HCT116 (cell line): ENCODE results near the gene SLC2A9. TPM values are rescaled to one million over a fixed set of nuclear protein-coding genes. Genes with fewer than 3 reads are reported as not detected.

ENCODE experiments used
- ATAC-seq: fragments of 200-7000 bp; cut with Tn5 transposase; 2 replicates; pipeline ENCODE4 v1.9.1; 2020; ENCODE audit warnings: mild to moderate bottlenecking, moderate library complexity
- BruUV-seq: library from RNA; stranded (reverse); fragments of 400-500 nt; replicated peaks from 2 replicates; lab custom pipeline; 2021; lab: Mats Ljungman, UMichigan
- CTCF ChIA-PET: fragments of 300-600 bp; sonication (Branson Sonifier 250); formaldehyde crosslinking; loops from one replicate; lab custom pipeline; 2021; ENCODE audit warnings: antibody characterized with exemption; lab: Charles Lee
- POLR2A ChIA-PET: fragments of 300-600, 350-600 bp; sonication (Branson Sonifier 250); formaldehyde crosslinking; loops from one replicate; lab custom pipeline; 2021; ENCODE audit warnings: antibody characterized with exemption; lab: Charles Lee
- RAD21 ChIA-PET, 2 experiments: fragments of 300-600 bp; sonication (Branson Sonifier 250); formaldehyde crosslinking; loops; one replicate each; lab custom pipeline; 2023; ENCODE audit warnings: low total read pairs in 2 of 2; ENCODE audit not compliant: uncharacterized antibody in 2 of 2, unreplicated experiment in 2 of 2, low non-redundant PET in 1 of 2; lab: Charles Lee
- DNase-seq: peaks from one replicate; pipeline ENCODE4 v3.0.0-alpha.2; 2010; ENCODE audit warnings: low read depth, low spot score
- H2AFZ ChIP-seq: fragments of 200-600 bp; shearing (Covaris generic), sonication (generic); 2 replicates; pipeline ENCODE4 v1.6.1; 2017; ENCODE audit warnings: low read depth, mixed run types, mixed read lengths, antibody characterized with exemption, low read length; ENCODE audit not compliant: poor library complexity, severe bottlenecking
- H3K27ac ChIP-seq: 2 replicates; pipeline ENCODE4 v1.5.1; 2012; ENCODE audit warnings: low read depth, low read length
- H3K27me3 ChIP-seq: fragments of 200-600 bp; sonication (generic); 2 replicates; pipeline ENCODE4 v1.6.1; 2016; ENCODE audit warnings: mixed run types, low read length, mixed read lengths; ENCODE audit not compliant: insufficient read depth
- H3K36me3 ChIP-seq, 2 experiments: fragments of 200-500 bp in 1 of 2; fragments of 200-600 bp in 1 of 2; sonication (Bioruptor generic) in 1 of 2; sonication (generic) in 1 of 2; 2 replicates each; pipeline versions ENCODE4 v1.5.1 to v1.6.1; 2014 to 2016; ENCODE audit warnings: low read length in 2 of 2, inconsistent platforms in 1 of 2, mixed read lengths in 1 of 2, mixed run types in 1 of 2; ENCODE audit not compliant: insufficient read depth in 2 of 2, control insufficient read depth in 1 of 2
- H3K4me1 ChIP-seq, 2 experiments: fragments of 200-600 bp in 1 of 2; sonication (generic) in 1 of 2; 2 replicates each; pipeline versions ENCODE4 v1.5.1 to v1.6.1; 2012 to 2017; ENCODE audit warnings: low read length in 2 of 2, inconsistent platforms in 1 of 2, mild to moderate bottlenecking in 1 of 2, mixed read lengths in 1 of 2, mixed run types in 1 of 2, moderate library complexity in 1 of 2; ENCODE audit not compliant: insufficient read depth in 2 of 2, control insufficient read depth in 1 of 2
- H3K4me2 ChIP-seq: fragments of 200-600 bp; sonication (generic); 2 replicates; pipeline ENCODE4 v1.6.1; 2017; ENCODE audit warnings: mixed run types, low read length, mixed read lengths
- H3K4me3 ChIP-seq, 2 experiments: fragments of 200-600 bp in 1 of 2; sonication (generic) in 1 of 2; replicated peaks in 1 of 2; 2 replicates each; pipeline ENCODE4 v1.5.1; 2011 to 2016; ENCODE audit warnings: low read length in 2 of 2, control low read depth in 1 of 2, low read depth in 1 of 2, mild to moderate bottlenecking in 1 of 2, mixed read lengths in 1 of 2, mixed run types in 1 of 2
- H3K79me2 ChIP-seq: fragments of 200-600 bp; sonication (generic); 2 replicates; pipeline ENCODE4 v1.6.1; 2017; ENCODE audit warnings: mild to moderate bottlenecking, mixed run types, low read length, moderate library complexity, mixed read lengths; ENCODE audit not compliant: insufficient read depth
- H3K9ac ChIP-seq: fragments of 200-600 bp; sonication (generic); 2 replicates; pipeline ENCODE4 v1.6.1; 2016; ENCODE audit warnings: low read length, mixed read lengths
- H3K9me2 ChIP-seq: fragments of 200-600 bp; sonication (generic), shearing (Covaris generic); 2 replicates; pipeline ENCODE4 v1.6.1; 2017; ENCODE audit warnings: mixed run types, mild to moderate bottlenecking, moderate library complexity; ENCODE audit not compliant: insufficient read depth
- H3K9me3 ChIP-seq, 2 experiments: fragments of 200-500 bp in 1 of 2; fragments of 200-600 bp in 1 of 2; sonication (Bioruptor generic) in 1 of 2; sonication (generic) in 1 of 2; 2 replicates each; pipeline ENCODE4 v1.6.1; 2014 to 2017; ENCODE audit warnings: low read length in 2 of 2, mixed read lengths in 2 of 2, inconsistent platforms in 1 of 2, low read depth in 1 of 2, mild to moderate bottlenecking in 1 of 2, mixed run types in 1 of 2, moderate library complexity in 1 of 2; ENCODE audit not compliant: control insufficient read depth in 1 of 2, insufficient read depth in 1 of 2
- H4K20me1 ChIP-seq: fragments of 200-600 bp; sonication (generic), shearing (Covaris generic); 2 replicates; pipeline ENCODE4 v1.6.1; 2017; ENCODE audit warnings: mixed run types, mild to moderate bottlenecking, moderate library complexity; ENCODE audit not compliant: insufficient read depth
- ATF3 ChIP-seq: IDR thresholded peaks from 2 replicates; pipeline ENCODE4 v1.6.1; 2012
- CBX3 ChIP-seq: IDR thresholded peaks from 2 replicates; pipeline ENCODE4 v1.6.1; 2012; ENCODE audit warnings: low read depth
- CEBPB ChIP-seq: IDR thresholded peaks from 2 replicates; pipeline ENCODE4 v1.6.1; 2012; ENCODE audit warnings: low read depth
- CTCF ChIP-seq, 3 experiments: fragments of 200-600 bp in 1 of 3; sonication (generic) in 1 of 3; IDR thresholded peaks in 2 of 3; conservative IDR thresholded peaks in 1 of 3; 2 replicates each; pipeline ENCODE4 v1.5.1; 2012 to 2017; ENCODE audit warnings: low read depth in 2 of 3, low read length in 2 of 3, antibody characterized with exemption in 1 of 3, borderline replicate concordance in 1 of 3, control low read depth in 1 of 3, mild to moderate bottlenecking in 1 of 3, mixed read lengths in 1 of 3, mixed run types in 1 of 3, moderate library complexity in 1 of 3; ENCODE audit not compliant: insufficient read depth in 1 of 3
- EGR1 ChIP-seq: IDR thresholded peaks from 2 replicates; pipeline ENCODE4 v1.6.1; 2012; ENCODE audit warnings: low read depth
- EZH2 ChIP-seq: fragments of 200-600 bp; sonication (generic); IDR thresholded peaks from 2 replicates; pipeline ENCODE4 v1.6.1; 2017; ENCODE audit warnings: antibody characterized with exemption, mixed run types
- EZH2phosphoT487 ChIP-seq: fragments of 200-600 bp; IDR thresholded peaks from 2 replicates; pipeline ENCODE4 v1.6.1; 2018; ENCODE audit warnings: antibody characterized with exemption, borderline replicate concordance
- FOSL1 ChIP-seq: IDR thresholded peaks from 2 replicates; pipeline ENCODE4 v1.6.1; 2012; ENCODE audit warnings: low read depth
- MAX ChIP-seq: IDR thresholded peaks from 2 replicates; pipeline ENCODE4 v1.6.1; 2012
- POLR2A ChIP-seq: IDR thresholded peaks from 2 replicates; pipeline ENCODE4 v1.7.0; 2011; ENCODE audit warnings: borderline replicate concordance; ENCODE audit not compliant: insufficient read depth, insufficient read length; ENCODE audit errors: extremely low read depth
- POLR2AphosphoS5 ChIP-seq: IDR thresholded peaks from 2 replicates; pipeline ENCODE4 v1.6.1; 2011; ENCODE audit warnings: mild to moderate bottlenecking, low read depth, low read length, moderate library complexity
- RAD21 ChIP-seq: IDR thresholded peaks from 2 replicates; pipeline ENCODE4 v1.6.1; 2012; ENCODE audit warnings: low read depth, mild to moderate bottlenecking
- REST ChIP-seq: IDR thresholded peaks from 2 replicates; pipeline ENCODE4 v1.6.1; 2012; ENCODE audit warnings: low read depth
- SRF ChIP-seq: IDR thresholded peaks from 2 replicates; pipeline ENCODE4 v1.6.1; 2012; ENCODE audit warnings: low read depth
- TCF7L2 ChIP-seq: IDR thresholded peaks from 2 replicates; pipeline ENCODE4 v1.7.0; 2011; ENCODE audit warnings: borderline replicate concordance, inconsistent platforms; ENCODE audit not compliant: insufficient read depth, insufficient read length; ENCODE audit errors: extremely low read depth
- YY1 ChIP-seq: IDR thresholded peaks from 2 replicates; pipeline ENCODE4 v1.6.1; 2011; ENCODE audit warnings: low read length, low read depth, moderate library complexity, mild to moderate bottlenecking; ENCODE audit not compliant: insufficient replicate concordance; ENCODE audit errors: extremely low read depth
- ZBTB33 ChIP-seq: IDR thresholded peaks from 2 replicates; pipeline ENCODE4 v1.6.1; 2011; ENCODE audit warnings: mild to moderate bottlenecking, low read length, moderate library complexity; ENCODE audit not compliant: insufficient replicate concordance; ENCODE audit errors: extremely low read depth
- ZFX ChIP-seq: fragments of 450-650 bp; IDR thresholded peaks from 2 replicates; pipeline ENCODE4 v1.6.1; 2017
- ZNF274 ChIP-seq: fragments of 200-500 bp; sonication (Bioruptor generic); IDR thresholded peaks from 2 replicates; pipeline ENCODE4 v1.6.1; 2014; ENCODE audit warnings: mild to moderate bottlenecking, low read depth, low read length, inconsistent platforms
- intact Hi-C: fragments of 100-400 bp; cut with micrococcal nuclease; formaldehyde crosslinking; loops from 2 replicates; pipeline ENCODE4 v1.10.0; 2022
- total RNA-seq: library from RNA; stranded (reverse); gene quantifications from one replicate; pipeline ENCODE4 v1.2.1, GENCODE V29; 2021; ENCODE audit not compliant: unreplicated experiment

The SLC2A9 gene
- total RNA-seq, 1 experiment from 2014 or later: 2.2 TPM

GRCh38 chr4:10029403-10029802, 8.1 kb upstream of the SLC2A9 start:
- DNase-seq: no peak
- ChIA-PET RAD21 (no interaction called here), POLR2A (no interaction called here), CTCF (no interaction called here)
- Histone ChIP-seq H3K9me2 (no peaks in the 10 kb centered on the region), H3K9me3 (no peaks in the 10 kb centered on the region), H3K9ac (no peak overlapping the region), H3K27ac (no peak overlapping the region), H2AFZ (no peak overlapping the region), H3K4me3 (no peak overlapping the region), H4K20me1 (no peaks in the 10 kb centered on the region), H3K4me2 (peak overlapping the region; percentile 53), H3K4me1 (peaks cover 12 to 29% of the 10 kb centered on the region in 2 experiments), H3K79me2 (no peaks in the 10 kb centered on the region), H3K27me3 (no peaks in the 10 kb centered on the region), H3K36me3 (no peaks in the 10 kb centered on the region)
- ATAC-seq: no peak
- TF ChIP-seq RAD21 (no peak), ZFX (no peak), EZH2phosphoT487 (no peak), YY1 (no peak), ATF3 (no peak), POLR2A (no peak), POLR2AphosphoS5 (no peak), CTCF (IDR thresholded peaks at IDR 0.05 in 2 of 3, conservative IDR thresholded peaks at IDR 0.05 in 1 of 3; ENCODE audit: borderline replicate concordance in 1 of 3, insufficient read depth in 1 of 3, low read depth in 2 of 3, low read length in 2 of 3) (no peak), MAX (no peak), TCF7L2 (no peak), CBX3 (no peak), ZNF274 (no peak), FOSL1 (no peak), CEBPB (no peak), REST (no peak), EGR1 (no peak), SRF (no peak), EZH2 (no peak), ZBTB33 (no peak)
- BruUV-seq: no TSS peak
- intact Hi-C loops: no loop called here
